ENCODE results near the gene GHITM.

Gene GHITM

GRCh38 chr10:84201244-84201606, 61.9 kb downstream of the GHITM start:
- no peak for DNase-seq (ENCODE audit: low read depth in 3 of 3)

GRCh38 chr10:84201682-84202081, 62.4 kb downstream of the GHITM start:
- DNase-seq (ENCODE audit: low read depth in 3 of 3) = no peak

GRCh38 chr10:84202349-84202748, 63.0 kb downstream of the GHITM start:
- DNase-seq (ENCODE audit: low read depth in 3 of 3) = no peak
